Esophagus squamous epithelium (tissue), 5 donors: ENCODE measurements around the gene UBR3. TPM values are rescaled to one million over a fixed set of nuclear protein-coding genes. Genes with fewer than 3 reads are reported as not detected.

ENCODE experiments used
- DNase-seq: peaks from one replicate; lab custom pipeline; 2025; lab: John Stamatoyannopoulos, UW
- H3K27ac ChIP-seq, 4 donors: fragments of 200-600 bp; sonication (generic); one replicate each; pipeline ENCODE4 v1.5.1; 2016 to 2019; ENCODE audit warnings: mild to moderate bottlenecking in 1 of 4
- H3K27me3 ChIP-seq, 4 donors: fragments of 200-600 bp; sonication (generic); 1 replicate in 3 of 4; 2 replicates in 1 of 4; pipeline versions ENCODE4 v1.5.1 to v1.6.0; 2017 to 2021; ENCODE audit warnings: antibody characterized with exemption in 1 of 4
- H3K36me3 ChIP-seq, 3 donors: fragments of 200-600 bp; sonication (generic); one replicate each; pipeline ENCODE4 v1.5.1; 2016 to 2019
- H3K4me1 ChIP-seq, 3 donors: fragments of 200-600 bp; sonication (generic); one replicate each; pipeline ENCODE4 v1.5.1; 2017 to 2019
- H3K4me3 ChIP-seq, 4 donors: fragments of 200-600 bp; sonication (generic); 1 replicate in 3 of 4; 2 replicates in 1 of 4; pipeline ENCODE4 v1.5.1; 2016 to 2019; ENCODE audit warnings: mild to moderate bottlenecking in 2 of 4, moderate library complexity in 1 of 4
- H3K9me3 ChIP-seq, 3 donors: fragments of 200-600 bp; sonication (generic); one replicate each; pipeline ENCODE4 v1.5.1; 2016 to 2019
- POLR2A ChIP-seq, 4 donors: fragments of 450-650 bp; IDR thresholded peaks; one replicate each; pipeline ENCODE4 v1.6.1; 2017; ENCODE audit warnings: antibody characterized with exemption in 4 of 4, mild to moderate bottlenecking in 4 of 4, moderate library complexity in 3 of 4
- WGBS, 2 donors: methylation state at CpG; one replicate each; pipeline ENCODE4 v1.1.5; 2018; 5-methylcytosine and 5-hydroxymethylcytosine counted together
- intact Hi-C: fragments of 100-400 bp; cut with DNase I; formaldehyde crosslinking; loops from one replicate; pipeline ENCODE4 v1.15.0; 2022
- total RNA-seq, 4 donors: library from RNA; depleted of rRNA; stranded (reverse); fragments of >200 nt; gene quantifications; one replicate each; pipeline ENCODE4 v1.1.0, GENCODE V29; 2016
- TF ChIP-seq, protein P1 (sequence below), 6 experiments: fragments of 450-650 bp in 4 of 6; fragments of 200-600 bp in 2 of 6; sonication (generic) in 2 of 6; IDR thresholded peaks; one replicate each; pipeline ENCODE4 v1.5.1; 2016 to 2019; ENCODE audit warnings: antibody characterized with exemption in 6 of 6, mild to moderate bottlenecking in 4 of 6, moderate library complexity in 4 of 6
- donor health status: DM: yes; HTN: yes; CAD: no.

Gene UBR3
- total RNA-seq, 4 donors from 2014 or later = 26.9 to 56.8 (median 43.2) TPM

GRCh38 chr2:170038734-170039133, 211.5 kb downstream of the UBR3 start:
- intact Hi-C loops = no loop called here
- no peak overlapping the region for H3K4me3 ChIP-seq
- peaks cover 0 to 41% (median 0%) of the 10 kb centered on the region in 3 donors for H3K36me3 ChIP-seq
- 92 to 99% methylated on average over 4 of the region's 4 CpGs for WGBS, 2 donors
- DNase-seq = no peak
- H3K4me1 ChIP-seq = no peaks in the 10 kb centered on the region
- no peaks in the 10 kb centered on the region for H3K9me3 ChIP-seq
- no peaks in the 10 kb centered on the region for H3K27me3 ChIP-seq
- no peak for TF ChIP-seq POLR2A (IDR thresholded peaks at IDR 0.05)
- TF ChIP-seq, protein P1, sequence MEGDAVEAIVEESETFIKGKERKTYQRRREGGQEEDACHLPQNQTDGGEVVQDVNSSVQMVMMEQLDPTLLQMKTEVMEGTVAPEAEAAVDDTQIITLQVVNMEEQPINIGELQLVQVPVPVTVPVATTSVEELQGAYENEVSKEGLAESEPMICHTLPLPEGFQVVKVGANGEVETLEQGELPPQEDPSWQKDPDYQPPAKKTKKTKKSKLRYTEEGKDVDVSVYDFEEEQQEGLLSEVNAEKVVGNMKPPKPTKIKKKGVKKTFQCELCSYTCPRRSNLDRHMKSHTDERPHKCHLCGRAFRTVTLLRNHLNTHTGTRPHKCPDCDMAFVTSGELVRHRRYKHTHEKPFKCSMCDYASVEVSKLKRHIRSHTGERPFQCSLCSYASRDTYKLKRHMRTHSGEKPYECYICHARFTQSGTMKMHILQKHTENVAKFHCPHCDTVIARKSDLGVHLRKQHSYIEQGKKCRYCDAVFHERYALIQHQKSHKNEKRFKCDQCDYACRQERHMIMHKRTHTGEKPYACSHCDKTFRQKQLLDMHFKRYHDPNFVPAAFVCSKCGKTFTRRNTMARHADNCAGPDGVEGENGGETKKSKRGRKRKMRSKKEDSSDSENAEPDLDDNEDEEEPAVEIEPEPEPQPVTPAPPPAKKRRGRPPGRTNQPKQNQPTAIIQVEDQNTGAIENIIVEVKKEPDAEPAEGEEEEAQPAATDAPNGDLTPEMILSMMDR (IDR thresholded peaks at IDR 0.05) = no peak
- H3K27ac ChIP-seq = no peak overlapping the region

DNA sequence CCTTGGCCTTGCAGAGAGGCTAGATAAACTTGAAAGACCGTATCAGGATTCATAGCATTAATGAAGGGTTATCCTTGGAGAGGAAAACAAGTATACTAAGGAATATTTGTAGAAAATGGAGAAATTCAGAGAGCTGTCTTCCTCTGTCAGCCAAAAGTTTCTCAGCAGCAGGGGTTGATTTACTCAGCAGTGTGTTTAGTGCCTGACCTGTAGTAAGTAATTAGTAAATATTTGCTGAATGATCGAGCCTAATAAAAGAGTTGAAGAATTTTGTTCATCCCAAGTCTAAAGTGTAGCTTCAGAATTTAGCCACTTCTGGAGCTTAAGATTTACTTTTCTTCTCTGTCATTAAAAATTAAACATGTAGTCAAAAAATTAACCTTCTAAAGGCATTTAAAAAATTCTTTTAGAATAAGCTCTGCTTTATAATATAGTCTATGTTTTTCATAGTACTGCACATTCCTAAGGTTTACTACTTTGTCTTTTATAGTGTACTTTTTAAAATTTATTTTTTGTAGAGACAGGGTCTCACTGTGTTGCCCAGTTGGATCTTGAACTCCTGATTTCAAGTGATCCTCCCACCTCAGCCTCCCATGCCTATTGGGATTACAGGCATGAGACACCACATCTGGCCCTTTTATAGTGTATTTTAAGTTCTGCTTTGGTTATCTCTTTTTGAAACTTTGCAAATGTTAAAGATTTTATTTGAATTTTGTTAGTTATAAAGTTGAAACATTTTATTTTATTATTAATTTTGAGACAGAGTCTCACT, 212.3 kb downstream of the UBR3 start:
- intact Hi-C loops = no loop called here
- TF ChIP-seq POLR2A (IDR thresholded peaks at IDR 0.05) = no peak
- TF ChIP-seq, protein P1 (IDR thresholded peaks at IDR 0.05) = no peak
- no peaks in the 10 kb centered on the region for H3K27me3 ChIP-seq
- no peak for DNase-seq
- H3K4me3 ChIP-seq = no peak overlapping the region
- no peaks in the 10 kb centered on the region for H3K9me3 ChIP-seq
- no peak overlapping the region for H3K27ac ChIP-seq
- H3K4me1 ChIP-seq = no peaks in the 10 kb centered on the region
- H3K36me3 ChIP-seq = peaks cover 0 to 35% (median 0%) of the 10 kb centered on the region in 3 donors
- WGBS, 2 donors = 63 to 71% methylated on average over 2 of the region's 2 CpGs

GRCh38 chr2:170044751-170045478, 217.7 kb downstream of the UBR3 start:
- DNase-seq = no peak
- Histone ChIP-seq H3K36me3 (peaks cover 0 to 48% (median 0%) of the 10 kb centered on the region in 3 donors), H3K4me1 (no peaks in the 10 kb centered on the region), H3K9me3 (no peaks in the 10 kb centered on the region), H3K4me3 (no peak overlapping the region), H3K27me3 (no peaks in the 10 kb centered on the region), H3K27ac (no peak overlapping the region)
- TF ChIP-seq, protein P1 (IDR thresholded peaks at IDR 0.05) = no peak
- intact Hi-C loops = no loop called here
- 69 to 89% methylated on average over 3 of the region's 3 CpGs for WGBS, 2 donors

GRCh38 chr2:170047331-170048065, 220.2 kb downstream of the UBR3 start:
- intact Hi-C loops = no loop called here
- Histone ChIP-seq H3K4me3 (no peak overlapping the region), H3K36me3 (peaks cover 0 to 46% (median 0%) of the 10 kb centered on the region in 3 donors), H3K27me3 (no peaks in the 10 kb centered on the region), H3K4me1 (no peaks in the 10 kb centered on the region), H3K27ac (no peak overlapping the region), H3K9me3 (no peaks in the 10 kb centered on the region)
- TF ChIP-seq POLR2A (IDR thresholded peaks at IDR 0.05) = no peak
- TF ChIP-seq, protein P1 (IDR thresholded peaks at IDR 0.05) = no peak
- 93 to 98% methylated on average over 3 of the region's 3 CpGs for WGBS, 2 donors
- DNase-seq = no peak
